C4-2B (cell line): ENCODE results near the gene POLR2B.

ENCODE experiments used
- CTCF ChIP-seq: fragments of 450-650 bp; conservative IDR thresholded peaks from 2 replicates; pipeline ENCODE4 v1.5.1; 2017; ENCODE audit warnings: mild to moderate bottlenecking
- ZFX ChIP-seq: fragments of 450-650 bp; IDR thresholded peaks from 2 replicates; pipeline ENCODE4 v1.6.1; 2017

GRCh38 chr4:57068237-57068981, 89.7 kb downstream of the POLR2B start:
- TF ChIP-seq CTCF (no peak), ZFX (no peak)
